Loucy (cell line): ENCODE results near the gene EYA3.

Experiments
- H2AFZ ChIP-seq: fragments of 200-600 bp; sonication (generic); 2 replicates; pipeline ENCODE4 v1.6.0; 2016; ENCODE audit warnings: antibody characterized with exemption, mild to moderate bottlenecking, low read length, moderate library complexity
- H3F3A ChIP-seq: fragments of 200-600 bp; 2 replicates; pipeline ENCODE4 v1.6.0; 2016; ENCODE audit warnings: antibody characterized with exemption, low read depth, mild to moderate bottlenecking
- H3K27me3 ChIP-seq: fragments of 200-600 bp; sonication (generic); 2 replicates; pipeline ENCODE4 v1.6.1; 2014; ENCODE audit warnings: low read length, mild to moderate bottlenecking; ENCODE audit not compliant: insufficient read depth, poor library complexity, severe bottlenecking
- H3K36me3 ChIP-seq: fragments of 200-600 bp; sonication (generic); 2 replicates; pipeline ENCODE4 v1.6.1; 2016; ENCODE audit warnings: low read length; ENCODE audit not compliant: insufficient read depth
- H3K4me1 ChIP-seq: fragments of 200-600 bp; sonication (generic); 2 replicates; pipeline ENCODE4 v1.5.1; 2014; ENCODE audit warnings: low read length, mild to moderate bottlenecking; ENCODE audit not compliant: insufficient read depth, poor library complexity, severe bottlenecking
- H3K4me2 ChIP-seq: fragments of 200-600 bp; sonication (generic); 2 replicates; pipeline ENCODE4 v1.6.0; 2014; ENCODE audit warnings: antibody characterized with exemption, low read length, low read depth, mild to moderate bottlenecking; ENCODE audit not compliant: poor library complexity, severe bottlenecking
- H3K4me3 ChIP-seq: fragments of 200-600 bp; sonication (generic); 2 replicates; pipeline ENCODE4 v1.5.1; 2014; ENCODE audit warnings: low read length, mild to moderate bottlenecking, mixed read lengths; ENCODE audit not compliant: poor library complexity, severe bottlenecking
- H3K79me2 ChIP-seq: fragments of 200-600 bp; sonication (generic); 2 replicates; pipeline ENCODE4 v1.6.1; 2014; ENCODE audit warnings: low read length; ENCODE audit not compliant: insufficient read depth
- H3K9ac ChIP-seq: fragments of 200-600 bp; sonication (generic); 2 replicates; pipeline ENCODE4 v1.6.0; 2014; ENCODE audit warnings: mild to moderate bottlenecking, low read depth, low read length, moderate library complexity; ENCODE audit not compliant: poor library complexity, severe bottlenecking
- H3K9me2 ChIP-seq: fragments of 200-600 bp; sonication (generic); replicated peaks from 2 replicates; pipeline ENCODE4 v1.6.1; 2016; ENCODE audit warnings: low read depth, low read length, mixed read lengths
- H3K9me3 ChIP-seq: fragments of 200-600 bp; sonication (generic); 2 replicates; pipeline ENCODE4 v1.6.1; 2014; ENCODE audit warnings: mild to moderate bottlenecking, antibody characterized with exemption, low read length, low read depth; ENCODE audit not compliant: insufficient read depth
- H4K20me1 ChIP-seq: fragments of 200-600 bp; sonication (generic); 2 replicates; pipeline ENCODE4 v1.6.0; 2014; ENCODE audit warnings: antibody characterized with exemption, low read length, mild to moderate bottlenecking; ENCODE audit not compliant: insufficient read depth, poor library complexity, severe bottlenecking
- EZH2phosphoT487 ChIP-seq: fragments of 200-600 bp; IDR thresholded peaks from 2 replicates; pipeline ENCODE4 v1.6.1; 2018; ENCODE audit warnings: antibody characterized with exemption, mild to moderate bottlenecking, moderate library complexity, borderline replicate concordance
- TF ChIP-seq, protein P1 (sequence below): fragments of 200-600 bp; sonication (generic); conservative IDR thresholded peaks from 2 replicates; pipeline ENCODE4 v1.5.1; 2014; ENCODE audit warnings: mild to moderate bottlenecking, antibody characterized with exemption, low read length

The EYA3 gene

GRCh38 chr1:28032281-28032680 lies 56.1 kb downstream of the EYA3 start:
- H3K9ac ChIP-seq: no peak overlapping the region
- H3F3A ChIP-seq: no peaks in the 10 kb centered on the region; the same call in 1 of the 2 replicates
- no peaks in the 10 kb centered on the region for H3K9me3 ChIP-seq
- TF ChIP-seq, protein P1, sequence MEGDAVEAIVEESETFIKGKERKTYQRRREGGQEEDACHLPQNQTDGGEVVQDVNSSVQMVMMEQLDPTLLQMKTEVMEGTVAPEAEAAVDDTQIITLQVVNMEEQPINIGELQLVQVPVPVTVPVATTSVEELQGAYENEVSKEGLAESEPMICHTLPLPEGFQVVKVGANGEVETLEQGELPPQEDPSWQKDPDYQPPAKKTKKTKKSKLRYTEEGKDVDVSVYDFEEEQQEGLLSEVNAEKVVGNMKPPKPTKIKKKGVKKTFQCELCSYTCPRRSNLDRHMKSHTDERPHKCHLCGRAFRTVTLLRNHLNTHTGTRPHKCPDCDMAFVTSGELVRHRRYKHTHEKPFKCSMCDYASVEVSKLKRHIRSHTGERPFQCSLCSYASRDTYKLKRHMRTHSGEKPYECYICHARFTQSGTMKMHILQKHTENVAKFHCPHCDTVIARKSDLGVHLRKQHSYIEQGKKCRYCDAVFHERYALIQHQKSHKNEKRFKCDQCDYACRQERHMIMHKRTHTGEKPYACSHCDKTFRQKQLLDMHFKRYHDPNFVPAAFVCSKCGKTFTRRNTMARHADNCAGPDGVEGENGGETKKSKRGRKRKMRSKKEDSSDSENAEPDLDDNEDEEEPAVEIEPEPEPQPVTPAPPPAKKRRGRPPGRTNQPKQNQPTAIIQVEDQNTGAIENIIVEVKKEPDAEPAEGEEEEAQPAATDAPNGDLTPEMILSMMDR: no peak
- no peak for TF ChIP-seq EZH2phosphoT487
- no peak overlapping the region for H3K4me2 ChIP-seq
- H3K27me3 ChIP-seq: no peaks in the 10 kb centered on the region
- no peaks in the 10 kb centered on the region for H3K9me2 ChIP-seq
- no peaks in the 10 kb centered on the region for H4K20me1 ChIP-seq
- H2AFZ ChIP-seq: no peak overlapping the region
- H3K36me3 ChIP-seq: peaks cover 8% of the 10 kb centered on the region; the same call in 1 of the 2 replicates
- no peak overlapping the region for H3K4me3 ChIP-seq
- H3K4me1 ChIP-seq: no peaks in the 10 kb centered on the region
- no peaks in the 10 kb centered on the region for H3K79me2 ChIP-seq

DNA sequence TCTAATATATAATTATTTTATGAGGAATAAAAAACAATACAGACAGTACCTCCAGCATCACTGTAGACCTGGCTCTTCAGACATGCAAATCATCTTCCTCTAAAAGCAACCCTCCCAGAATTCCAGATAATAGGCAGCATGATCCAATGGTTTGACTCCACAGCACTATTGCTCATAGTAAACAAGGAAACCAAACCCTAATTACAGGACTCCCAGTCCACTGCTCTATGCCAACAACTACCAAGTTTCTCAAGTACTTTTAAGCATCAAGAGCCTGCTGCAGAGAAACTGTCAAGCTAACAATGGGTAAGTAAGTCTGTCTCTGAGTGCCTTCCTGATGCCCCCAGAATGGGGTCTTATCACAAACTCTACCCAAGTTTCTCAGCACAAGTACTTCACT lies 57.2 kb downstream of the EYA3 start:
- H3K9ac ChIP-seq: no peak overlapping the region
- TF ChIP-seq, protein P1: no peak
- TF ChIP-seq EZH2phosphoT487: no peak
- no peaks in the 10 kb centered on the region for H4K20me1 ChIP-seq
- H2AFZ ChIP-seq: no peak overlapping the region
- no peaks in the 10 kb centered on the region for H3K79me2 ChIP-seq
- H3K4me2 ChIP-seq: no peak overlapping the region
- no peaks in the 10 kb centered on the region for H3K9me2 ChIP-seq
- H3K4me3 ChIP-seq: no peak overlapping the region
- no peaks in the 10 kb centered on the region for H3K9me3 ChIP-seq
- no peaks in the 10 kb centered on the region for H3K27me3 ChIP-seq
- no peaks in the 10 kb centered on the region; the same call in 1 of the 2 replicates for H3F3A ChIP-seq
- no peaks in the 10 kb centered on the region for H3K4me1 ChIP-seq
- H3K36me3 ChIP-seq: peaks cover 12% of the 10 kb centered on the region; the same call in 1 of the 2 replicates

DNA sequence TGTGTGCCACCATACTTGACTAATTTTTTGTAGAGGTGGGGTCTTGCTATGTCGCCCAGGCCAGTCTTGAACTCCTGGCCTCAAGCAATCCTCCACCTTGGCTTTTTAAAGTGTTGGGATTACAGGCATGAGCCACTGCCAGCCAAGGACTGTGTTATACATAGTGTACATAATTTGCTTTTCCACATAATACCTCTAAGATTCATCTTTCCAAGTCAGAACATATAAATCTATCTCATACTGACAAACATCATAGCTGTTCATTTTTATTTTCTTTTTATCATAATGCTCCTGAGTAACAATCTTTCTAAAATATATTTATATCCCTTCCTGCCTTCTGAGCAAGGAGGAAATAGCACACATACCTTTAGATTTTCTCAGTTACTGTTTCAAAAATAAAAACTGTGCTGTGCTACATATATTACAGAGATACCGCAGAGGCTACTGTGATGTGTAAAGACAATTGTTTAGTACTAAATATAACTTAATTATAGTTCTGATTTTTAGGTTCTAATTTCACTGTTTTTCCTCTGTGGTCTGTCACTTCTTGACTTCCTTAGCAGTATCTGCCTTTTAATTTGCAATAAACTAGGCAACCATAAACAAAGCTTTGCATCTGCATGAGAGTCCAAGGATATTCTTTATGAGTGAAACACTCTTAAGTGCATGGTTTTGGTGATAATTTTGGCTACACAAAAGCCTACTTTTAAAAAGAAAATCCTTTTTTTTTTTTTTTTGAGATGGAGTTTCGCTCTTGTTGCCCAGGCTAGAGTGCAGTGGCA lies 59.3 kb downstream of the EYA3 start:
- H3K4me1 ChIP-seq: no peaks in the 10 kb centered on the region
- no peak for TF ChIP-seq EZH2phosphoT487
- TF ChIP-seq, protein P1: no peak
- no peaks in the 10 kb centered on the region; the same call in 1 of the 2 replicates for H3F3A ChIP-seq
- H3K4me3 ChIP-seq: no peak overlapping the region
- H3K9ac ChIP-seq: no peak overlapping the region
- no peak overlapping the region for H3K4me2 ChIP-seq
- H4K20me1 ChIP-seq: no peaks in the 10 kb centered on the region
- H3K36me3 ChIP-seq: peaks cover 13% of the 10 kb centered on the region; the same call in 1 of the 2 replicates
- no peaks in the 10 kb centered on the region for H3K9me3 ChIP-seq
- no peaks in the 10 kb centered on the region for H3K9me2 ChIP-seq
- no peaks in the 10 kb centered on the region for H3K27me3 ChIP-seq
- H3K79me2 ChIP-seq: no peaks in the 10 kb centered on the region
- no peak overlapping the region for H2AFZ ChIP-seq
